Endothelial cell of hepatic sinusoid (primary cell): ENCODE results near the gene APCDD1L.
"Not testable (repeated sequence)": the region's sequence is repeated elsewhere in the genome, so short reads cannot be mapped to it uniquely, and the experiment has no call there.

Experiments used
- in situ Hi-C: cut with HindIII; loops from 2 replicates; pipeline ENCODE4 v1.10.0; 2017; ENCODE audit warnings: low sequenced_read_pairs

APCDD1L gene

GRCh38 chr20:58518387-58518786 lies 3.2 kb upstream of the APCDD1L start:
- in situ Hi-C loops, result no loop called here

GRCh38 chr20:58514321-58515232 lies 622 bp downstream of the APCDD1L start:
- in situ Hi-C loops, result loop anchor here (5.0 kb wide), 1 partner anchor 103 kb away; no protein-coding TSS in a partner anchor

GRCh38 chr20:58513580-58514285 lies 1.5 kb downstream of the APCDD1L start:
- in situ Hi-C loops, result loop anchor here (5.0 kb wide), 1 partner anchor 104 kb away; no protein-coding TSS in a partner anchor

GRCh38 chr20:58512808-58513552 lies 2.2 kb downstream of the APCDD1L start:
- in situ Hi-C loops, result loop anchor here (5.0 kb wide), 1 partner anchor 104 kb away; no protein-coding TSS in a partner anchor

- in situ Hi-C loops, result loop anchor here (5.0 kb wide), 1 partner anchor 105 kb away; no protein-coding TSS in a partner anchor
Measured at GRCh38 chr20:58511861-58512260, 3.3 kb downstream of the APCDD1L start.

GRCh38 chr20:58511364-58511763 lies 3.8 kb downstream of the APCDD1L start:
- in situ Hi-C loops, result loop anchor here (5.0 kb wide), 1 partner anchor 106 kb away; no protein-coding TSS in a partner anchor

GRCh38 chr20:58510921-58511320 lies 4.3 kb downstream of the APCDD1L start:
- in situ Hi-C loops, result loop anchor here (5.0 kb wide), 1 partner anchor 106 kb away; no protein-coding TSS in a partner anchor

GRCh38 chr20:58508762-58509395 lies 6.3 kb downstream of the APCDD1L start:
- in situ Hi-C loops, result no loop called here

GRCh38 chr20:58506999-58507398 lies 8.2 kb downstream of the APCDD1L start:
- in situ Hi-C loops, result not testable (repeated sequence)

GRCh38 chr20:58504566-58504965 lies 10.6 kb downstream of the APCDD1L start:
- in situ Hi-C loops, result loop anchor here (5.0 kb wide), 1 partner anchor 343 kb away; no protein-coding TSS in a partner anchor

GRCh38 chr20:58503668-58504067 lies 11.5 kb downstream of the APCDD1L start:
- in situ Hi-C loops, result loop anchor here (5.0 kb wide), 1 partner anchor 344 kb away; no protein-coding TSS in a partner anchor

GRCh38 chr20:58500256-58500655 lies 14.9 kb downstream of the APCDD1L start:
- in situ Hi-C loops, result loop anchor here (5.0 kb wide), 1 partner anchor 347 kb away; no protein-coding TSS in a partner anchor

GRCh38 chr20:58498470-58499068 lies 16.6 kb downstream of the APCDD1L start:
- in situ Hi-C loops, result no loop called here

- in situ Hi-C loops, result no loop called here
Measured at GRCh38 chr20:58497724-58498469, 17.3 kb downstream of the APCDD1L start.

- in situ Hi-C loops, result no loop called here
Measured at GRCh38 chr20:58497076-58497641, 18.0 kb downstream of the APCDD1L start.

- in situ Hi-C loops, result no loop called here
Measured at GRCh38 chr20:58496429-58496769, 18.8 kb downstream of the APCDD1L start.

- in situ Hi-C loops, result no loop called here
Measured at GRCh38 chr20:58495623-58496428, 19.4 kb downstream of the APCDD1L start.
